GM19397 (cell line): Measurements from ENCODE around the gene GRIP2.

ENCODE experiments used
- ATAC-seq: cut with Tn5 transposase; IDR thresholded peaks from one replicate; pipeline ENCODE4 v1.9.1; 2021; ENCODE audit warnings: mild to moderate bottlenecking, moderate library complexity; ENCODE audit not compliant: unreplicated experiment

GRIP2 gene

DNA sequence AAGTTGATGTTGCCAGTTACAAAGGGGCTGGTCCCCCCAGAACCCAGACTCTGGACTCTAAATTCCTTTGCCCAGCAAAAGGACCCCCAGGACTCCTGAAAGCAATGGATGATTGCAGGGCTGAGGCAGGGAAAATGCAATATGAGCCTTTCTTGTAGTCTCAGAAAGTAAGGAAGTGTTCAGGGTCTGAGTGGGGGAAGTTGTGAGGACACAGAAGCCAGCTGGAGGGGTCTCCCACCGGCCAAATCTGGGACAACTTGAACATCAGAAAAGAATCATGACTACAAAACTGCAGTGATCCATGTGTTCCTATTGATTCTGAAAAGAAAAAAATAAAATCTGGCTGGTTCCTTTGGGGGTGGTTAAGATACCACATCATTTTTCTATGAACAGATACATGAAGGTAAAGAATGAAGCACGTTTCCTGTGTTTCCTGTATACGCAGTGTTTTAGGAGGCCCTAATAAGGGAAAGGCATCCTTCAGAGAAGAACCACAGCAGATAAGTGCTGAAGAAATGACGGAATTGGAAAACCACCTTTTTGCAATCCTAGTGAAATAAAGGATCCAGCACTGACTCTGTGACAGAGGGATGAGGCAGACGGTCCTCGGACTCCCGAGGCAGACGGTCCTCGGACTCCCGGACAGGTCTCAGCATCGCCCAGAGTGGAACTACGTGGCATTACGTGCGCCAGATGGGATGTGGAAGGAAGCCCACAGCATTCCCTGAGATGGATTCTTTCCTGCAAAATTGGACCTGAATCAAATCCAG lies 22.2 kb upstream of the GRIP2 start:
- no peak for ATAC-seq

- no peak for ATAC-seq
These were observed 21.2 kb upstream of the GRIP2 start for GRCh38 chr3:14561051-14561960.

DNA sequence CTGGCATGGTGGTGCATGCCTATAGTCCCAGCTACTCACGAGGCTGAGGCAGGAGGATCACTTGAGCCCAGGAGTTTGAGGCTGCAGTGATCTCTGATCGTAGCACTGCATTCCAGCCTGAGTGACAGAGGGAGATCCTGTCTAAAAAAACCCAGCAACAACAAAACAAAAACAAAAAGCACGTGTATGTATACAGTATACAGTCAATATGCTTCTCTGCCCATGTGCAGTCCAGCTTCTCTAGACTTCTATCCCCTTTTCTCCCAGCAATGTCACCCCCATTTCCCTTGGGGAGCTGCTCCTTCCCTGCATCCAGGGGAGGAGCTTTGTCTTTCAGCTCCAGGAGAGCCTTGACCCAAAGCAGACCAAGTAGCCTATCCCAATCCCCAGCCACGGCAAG lies 20.0 kb upstream of the GRIP2 start:
- ATAC-seq: no peak

- no peak for ATAC-seq
These were observed 17.9 kb upstream of the GRIP2 start for GRCh38 chr3:14558029-14558428.

GRCh38 chr3:14555835-14556234 lies 15.7 kb upstream of the GRIP2 start:
- no peak for ATAC-seq

DNA sequence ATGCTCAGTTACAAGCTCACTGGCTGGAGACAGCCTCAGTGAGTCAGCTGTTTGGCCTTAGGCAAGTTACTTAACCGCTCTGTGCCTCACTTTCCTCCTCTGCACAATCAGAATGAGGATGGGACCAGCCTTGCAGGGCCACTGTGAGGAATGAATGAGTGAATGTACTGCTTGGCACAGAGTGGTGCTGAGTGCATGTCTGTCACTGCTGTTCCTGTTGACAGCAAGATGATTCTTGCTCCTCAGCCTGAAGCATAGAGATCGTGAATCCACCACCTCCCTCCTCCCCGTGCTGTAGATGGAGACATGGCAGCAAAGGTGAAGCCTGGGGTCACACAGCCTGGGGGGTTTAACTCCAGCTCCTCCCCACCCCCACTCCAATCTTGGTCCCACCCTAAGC lies 14.6 kb upstream of the GRIP2 start:
- no peak for ATAC-seq

DNA sequence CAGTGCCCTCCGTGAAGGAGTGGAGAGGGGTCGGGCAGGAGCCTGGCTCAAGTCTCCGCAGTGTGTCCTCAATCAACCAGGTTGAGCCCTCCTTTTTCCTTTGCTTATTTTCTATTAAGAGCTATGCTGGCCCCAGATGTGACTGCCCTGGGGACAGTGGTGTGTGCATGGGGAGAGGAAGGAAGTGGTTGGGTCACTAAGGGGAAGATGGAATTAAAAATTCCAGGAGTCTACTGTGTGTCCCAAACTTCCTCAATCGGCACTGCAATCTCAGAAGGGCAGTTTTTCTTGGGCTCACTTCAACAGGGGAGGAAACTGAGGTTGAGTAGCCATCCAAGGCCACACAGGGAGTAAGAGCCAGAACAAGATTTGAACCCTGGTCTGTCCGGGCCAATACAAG lies 13.7 kb upstream of the GRIP2 start:
- ATAC-seq: no peak

DNA sequence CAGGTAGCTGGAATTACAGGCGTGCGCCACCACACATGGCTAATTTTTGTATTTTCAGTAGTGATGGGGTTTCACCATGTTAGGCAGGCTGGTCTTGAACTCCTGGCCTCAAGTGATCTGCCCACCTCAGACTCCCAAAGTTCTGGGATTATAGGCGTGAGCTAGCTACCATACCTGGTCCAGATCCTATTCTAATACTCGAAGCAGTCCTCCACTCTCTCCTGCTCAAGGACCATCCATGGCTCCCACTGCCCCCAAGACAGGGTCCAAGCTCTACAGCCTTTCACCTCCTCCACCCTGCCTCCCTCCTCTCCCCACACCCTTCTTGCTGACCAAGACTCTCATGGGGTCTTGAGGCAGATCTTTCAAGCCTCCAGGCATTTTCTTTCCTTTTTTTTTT lies 12.6 kb upstream of the GRIP2 start:
- ATAC-seq: no peak

GRCh38 chr3:14552041-14552648 lies 12.0 kb upstream of the GRIP2 start:
- ATAC-seq: no peak

GRCh38 chr3:14550651-14551611 lies 10.8 kb upstream of the GRIP2 start:
- ATAC-seq: no peak

- ATAC-seq: no peak
These were observed 10.0 kb upstream of the GRIP2 start for GRCh38 chr3:14550181-14550580.

GRCh38 chr3:14549256-14549919 lies 9.2 kb upstream of the GRIP2 start:
- ATAC-seq: no peak

DNA sequence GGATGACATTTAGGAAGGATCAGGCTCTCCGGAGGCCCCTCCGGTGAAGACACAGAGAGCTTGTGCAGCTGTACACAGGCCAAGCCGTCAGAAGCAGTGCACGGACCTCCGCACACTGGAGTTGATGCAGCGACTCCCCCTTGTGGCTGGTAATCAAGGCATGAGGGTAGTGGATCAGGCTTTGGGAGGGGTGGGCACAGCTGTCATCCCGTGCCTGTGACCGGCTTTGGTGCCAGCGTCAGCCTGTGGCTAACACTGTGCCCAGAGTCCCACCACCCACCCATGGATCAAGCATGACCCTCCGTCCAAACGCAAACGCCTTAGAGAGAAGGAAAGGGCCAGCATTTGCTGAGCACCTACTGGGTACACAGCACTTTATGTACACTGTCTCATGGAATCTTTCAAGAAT lies 8.2 kb upstream of the GRIP2 start:
- no peak for ATAC-seq

GRCh38 chr3:14547693-14548092 lies 7.6 kb upstream of the GRIP2 start:
- no peak for ATAC-seq

GRCh38 chr3:14546041-14546440 lies 5.9 kb upstream of the GRIP2 start:
- ATAC-seq: no peak

GRCh38 chr3:14545251-14545635 lies 5.1 kb upstream of the GRIP2 start:
- no peak for ATAC-seq

DNA sequence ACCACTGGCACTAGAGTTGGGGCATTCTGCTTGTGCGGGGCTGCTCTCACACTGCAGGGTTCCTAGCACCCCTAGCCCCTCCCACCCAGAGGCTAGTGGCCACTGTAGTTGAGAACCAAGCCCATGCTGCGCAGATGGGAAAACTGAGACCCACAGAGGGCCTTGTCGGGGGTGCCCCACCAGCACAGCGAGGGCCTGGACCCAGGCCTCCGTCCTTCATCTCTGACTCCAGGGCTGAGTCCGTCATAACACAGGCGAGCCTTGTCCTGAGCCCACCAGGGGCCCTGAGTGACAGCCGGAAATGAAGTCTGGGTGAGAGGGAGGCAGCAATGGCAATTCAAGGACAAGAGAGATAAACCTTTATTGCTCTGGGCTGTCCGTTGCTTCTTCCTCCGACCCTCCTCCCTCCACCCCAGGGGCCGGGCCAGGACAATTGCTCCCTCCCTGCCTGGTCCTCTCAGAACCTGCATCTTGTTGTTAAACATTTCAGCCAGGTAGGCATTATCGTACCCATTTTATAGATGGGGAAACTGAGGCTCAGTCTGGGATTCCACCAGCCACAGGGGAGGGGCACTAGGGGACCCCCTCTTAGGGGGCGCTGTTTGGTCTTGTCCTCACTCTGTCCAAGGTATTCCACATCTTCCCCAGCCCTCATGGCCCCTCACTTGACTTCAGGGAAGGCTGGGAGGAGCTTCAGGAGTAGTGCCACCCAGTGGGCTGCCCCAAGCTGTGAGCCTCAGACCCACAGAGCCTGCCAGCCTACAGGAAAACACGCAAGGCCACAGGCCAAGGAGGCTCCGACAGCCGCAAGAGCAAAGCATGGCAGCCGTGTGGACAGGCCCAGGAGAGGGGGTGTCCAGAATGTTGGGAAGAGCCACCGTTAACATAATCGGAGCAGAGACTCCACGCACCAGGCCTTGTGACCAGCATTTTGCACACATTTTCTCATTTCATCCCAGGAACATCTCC lies 4.4 kb upstream of the GRIP2 start:
- ATAC-seq: no peak

DNA sequence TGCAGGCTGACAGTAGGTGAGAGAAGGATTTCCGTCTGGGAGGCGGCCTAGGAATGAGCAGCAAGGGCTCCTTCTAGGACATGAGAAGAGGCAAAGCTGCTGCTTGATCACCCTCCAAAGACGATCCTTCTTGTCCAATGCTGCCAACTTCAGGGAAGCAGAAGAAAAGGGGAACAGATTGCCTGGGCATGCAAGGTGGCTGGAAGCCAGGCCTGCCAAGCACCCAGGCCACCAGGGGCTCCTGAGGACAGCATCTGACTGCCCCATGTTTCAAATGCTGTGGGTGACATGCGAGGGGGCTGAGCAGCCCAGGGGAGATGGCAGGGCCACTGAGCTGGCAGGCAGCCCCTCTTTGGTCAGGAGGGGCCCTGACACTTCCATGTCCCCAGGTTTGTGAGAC lies 3.3 kb upstream of the GRIP2 start:
- no peak for ATAC-seq

GRCh38 chr3:14542656-14543055 lies 2.5 kb upstream of the GRIP2 start:
- no peak for ATAC-seq
